GM19467 (cell line): ENCODE measurements around the gene ZCCHC8.
"Not testable (repeated sequence)": the region's sequence is repeated elsewhere in the genome, so short reads cannot be mapped to it uniquely, and the experiment has no call there.

Experiments used
- ATAC-seq: cut with Tn5 transposase; IDR thresholded peaks from one replicate; pipeline ENCODE4 v1.9.1; 2021; ENCODE audit warnings: mild to moderate bottlenecking, moderate library complexity; ENCODE audit not compliant: unreplicated experiment

ZCCHC8 gene

DNA sequence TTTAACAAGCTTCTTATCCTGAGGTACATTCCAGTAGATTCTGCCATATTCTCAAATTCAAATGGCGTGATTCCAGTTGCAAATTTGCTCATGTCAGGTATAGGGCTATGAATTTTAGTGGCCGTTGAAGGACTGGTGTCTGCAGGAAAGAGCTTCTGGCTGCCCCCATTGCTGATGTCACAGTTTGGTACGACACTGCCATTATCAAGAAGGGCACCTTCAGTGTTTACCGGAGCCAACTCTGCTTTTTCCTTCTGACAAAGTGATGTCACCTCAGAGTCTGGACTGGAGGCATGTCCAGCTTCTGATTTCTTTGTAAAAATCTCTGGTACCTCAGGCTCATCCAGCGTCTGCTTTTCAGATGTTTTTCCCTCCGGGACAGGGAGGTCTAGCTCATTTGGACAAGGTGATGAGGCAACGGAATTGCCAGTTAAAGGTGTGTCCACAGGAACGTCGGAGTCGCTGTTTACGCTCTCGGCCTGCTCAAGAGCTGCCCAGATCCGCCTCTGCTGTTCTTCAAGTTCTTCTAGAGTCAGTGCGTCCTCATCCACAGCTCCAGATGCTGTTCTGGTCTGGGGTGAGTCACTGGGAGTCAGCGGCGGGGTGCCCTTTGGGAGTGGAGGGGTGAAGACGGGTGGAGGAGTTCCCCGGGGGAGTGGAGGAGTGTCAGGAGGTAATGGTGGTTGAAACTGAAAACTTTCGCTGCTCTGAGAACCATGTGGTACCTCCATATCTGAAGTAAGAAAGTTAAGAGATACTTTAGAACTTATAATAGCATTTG lies 27.0 kb downstream of the ZCCHC8 start:
- no peak for ATAC-seq

DNA sequence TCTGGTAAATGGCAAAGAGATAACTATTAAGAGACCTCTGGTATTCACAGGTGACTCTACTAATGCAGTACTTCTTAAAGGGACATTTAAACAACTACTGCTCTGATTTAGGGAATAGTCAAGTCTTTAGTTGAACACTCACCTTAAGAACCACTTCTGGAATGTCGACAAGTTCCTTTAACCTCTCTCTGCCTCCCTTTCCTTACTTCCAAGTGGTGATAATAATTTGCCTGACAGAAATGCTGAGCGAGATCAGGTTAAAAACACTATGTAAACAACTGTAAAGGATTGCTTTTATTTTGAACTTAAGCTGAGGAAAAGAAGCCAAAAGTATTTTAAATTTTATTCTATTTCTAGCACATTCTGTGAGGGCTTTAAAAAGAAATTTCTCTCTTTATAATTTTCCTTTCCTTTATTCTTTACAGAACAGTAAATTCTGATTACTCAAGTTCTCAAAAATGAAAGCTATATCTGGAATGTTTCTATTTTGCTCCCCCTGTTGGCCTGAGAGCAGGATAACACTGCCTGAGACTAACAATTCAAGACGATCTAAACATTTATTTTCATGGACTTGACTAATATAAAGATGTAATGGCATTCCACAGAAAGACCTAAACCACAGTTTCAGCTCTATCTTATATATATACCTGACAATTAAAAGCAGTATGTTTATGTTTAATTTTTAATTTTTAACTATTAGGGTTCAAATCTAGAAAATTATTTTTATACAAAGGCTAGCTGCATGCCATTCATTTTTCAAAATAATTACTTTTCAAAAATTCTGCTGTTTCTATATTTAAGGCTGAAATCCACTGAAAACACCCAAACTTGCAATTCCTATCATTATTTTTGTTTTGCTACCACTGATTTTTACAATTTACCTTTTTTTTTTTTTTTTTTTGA lies 29.2 kb downstream of the ZCCHC8 start:
- ATAC-seq = no peak

DNA sequence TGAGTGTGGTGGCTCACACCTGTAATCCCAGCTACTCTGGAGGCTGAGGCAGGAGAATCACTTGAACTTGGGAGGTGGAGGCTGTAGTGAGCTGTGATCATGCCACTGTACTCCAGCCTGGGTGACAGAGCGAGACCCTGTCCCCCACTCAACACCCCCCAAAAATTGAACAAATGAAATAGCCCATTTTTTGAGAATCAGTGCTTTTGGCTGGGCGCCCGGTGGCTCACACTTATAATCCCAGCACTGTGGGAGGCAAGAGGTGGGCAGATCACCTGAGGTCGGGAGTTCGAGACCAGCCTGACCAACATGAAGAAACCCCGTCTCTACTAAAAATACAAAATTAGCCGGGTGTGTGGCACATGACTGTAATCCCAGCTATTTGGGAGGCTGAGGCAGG lies 30.2 kb downstream of the ZCCHC8 start:
- ATAC-seq = not testable (repeated sequence)

DNA sequence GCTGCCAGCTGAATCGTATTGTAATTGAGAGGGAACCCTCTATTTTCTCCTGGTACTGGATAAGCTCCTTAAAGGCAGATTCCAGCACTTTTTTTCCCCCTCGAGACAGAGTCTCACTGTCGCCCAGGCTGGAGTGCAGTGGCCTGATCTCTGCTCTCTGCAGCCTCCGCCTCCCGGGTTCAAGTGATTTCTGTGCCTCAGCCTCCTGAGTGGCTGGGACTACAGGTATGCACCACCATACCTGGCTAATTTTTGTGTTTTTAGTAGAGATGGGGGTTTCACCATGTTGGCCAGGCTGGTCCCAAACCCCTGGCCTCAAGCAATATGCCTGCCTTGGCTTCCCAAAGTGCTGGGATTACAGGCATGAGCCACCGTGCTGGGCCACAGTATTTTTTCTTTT lies 30.9 kb downstream of the ZCCHC8 start:
- not testable (repeated sequence) for ATAC-seq

DNA sequence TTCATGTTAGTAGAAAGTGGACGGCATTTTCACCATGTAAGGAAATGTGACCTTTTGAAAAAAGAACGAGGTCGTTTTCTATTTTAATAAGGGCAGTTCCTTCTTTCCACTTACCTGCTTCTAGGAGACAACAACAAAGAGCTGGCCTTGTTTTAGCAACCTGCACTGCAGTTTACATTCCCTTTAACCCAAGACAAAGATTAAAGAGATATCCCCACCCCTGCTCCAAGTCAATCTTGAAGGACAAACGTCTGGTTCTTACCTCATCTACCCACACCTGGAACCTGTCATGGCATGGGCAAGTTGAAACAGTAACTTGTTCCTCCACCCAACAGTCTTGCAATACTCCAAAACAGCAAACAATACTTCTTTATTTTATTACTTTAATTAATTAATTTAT lies 32.7 kb downstream of the ZCCHC8 start:
- ATAC-seq = no peak

DNA sequence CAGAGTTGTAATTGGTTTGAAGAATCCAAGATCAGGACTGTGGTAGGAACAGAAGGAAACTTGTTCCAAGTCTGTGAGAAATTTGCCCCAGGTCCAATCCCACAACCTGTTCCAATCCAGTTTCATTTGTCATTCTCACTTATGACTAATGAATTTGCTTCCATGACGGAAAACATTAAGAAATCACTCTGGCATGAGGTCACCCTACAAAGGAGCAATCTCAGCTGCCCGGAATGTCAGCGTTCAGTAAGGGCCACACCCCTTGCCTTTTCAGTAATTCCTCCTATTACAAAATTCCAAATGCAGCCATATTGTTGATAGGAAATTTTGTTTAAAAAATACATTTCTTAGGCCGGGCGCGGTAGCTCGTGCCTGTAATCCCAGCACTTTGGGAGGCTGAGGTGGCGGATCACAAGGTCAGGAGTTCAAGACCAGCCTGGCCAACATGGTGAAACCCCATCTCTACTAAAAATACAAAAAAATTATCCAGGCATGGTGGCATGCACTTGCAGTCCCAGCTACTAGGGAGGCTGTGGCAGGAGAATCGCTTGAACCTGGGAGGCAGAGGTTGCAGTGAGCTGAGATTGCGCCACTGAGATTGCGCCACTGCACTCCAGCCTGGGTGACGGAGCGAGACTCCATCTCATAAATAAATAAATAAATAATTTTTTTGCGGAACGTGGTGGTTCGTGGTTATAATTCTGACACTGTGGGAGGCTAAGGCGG lies 36.3 kb downstream of the ZCCHC8 start:
- not testable (repeated sequence) for ATAC-seq

DNA sequence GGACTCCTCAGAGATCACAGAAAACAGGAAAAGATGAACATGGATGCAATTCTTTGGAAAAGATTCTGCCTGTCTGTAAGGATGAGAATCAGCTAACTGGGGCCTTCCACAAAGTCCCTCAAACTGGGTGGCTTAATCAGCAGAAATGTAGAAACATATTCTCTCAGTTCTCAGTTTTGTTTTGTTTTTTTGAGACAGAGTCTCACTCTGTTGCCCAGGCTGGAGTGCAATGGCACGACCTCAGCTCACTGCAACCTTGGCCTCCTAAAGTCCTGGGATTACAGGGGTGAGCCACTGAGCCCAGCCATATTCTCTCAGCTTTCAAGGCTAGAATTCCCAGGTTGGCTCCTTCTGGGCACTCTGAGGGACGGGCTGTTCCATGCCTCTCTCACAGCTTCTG lies 40.1 kb downstream of the ZCCHC8 start:
- no peak for ATAC-seq

DNA sequence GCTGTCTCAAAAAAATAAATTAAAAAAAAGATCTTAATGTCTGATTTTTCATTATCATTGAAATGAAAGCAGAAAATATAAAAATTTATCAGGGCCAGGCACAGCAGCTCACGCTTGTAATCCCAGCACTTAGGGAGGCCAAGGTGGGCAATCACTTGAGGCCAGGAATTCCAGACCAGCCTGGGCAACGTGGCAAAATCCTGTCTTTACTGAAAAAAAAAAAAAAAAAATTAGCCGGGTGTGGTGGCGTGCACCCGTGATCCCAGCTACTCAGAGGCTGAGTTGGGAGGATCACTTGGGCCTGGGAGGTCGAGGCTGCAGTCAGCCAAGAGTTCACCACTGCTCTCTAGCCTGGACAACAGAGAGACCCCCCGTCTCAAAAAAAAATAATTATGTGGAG lies 40.7 kb downstream of the ZCCHC8 start:
- ATAC-seq = no peak

DNA sequence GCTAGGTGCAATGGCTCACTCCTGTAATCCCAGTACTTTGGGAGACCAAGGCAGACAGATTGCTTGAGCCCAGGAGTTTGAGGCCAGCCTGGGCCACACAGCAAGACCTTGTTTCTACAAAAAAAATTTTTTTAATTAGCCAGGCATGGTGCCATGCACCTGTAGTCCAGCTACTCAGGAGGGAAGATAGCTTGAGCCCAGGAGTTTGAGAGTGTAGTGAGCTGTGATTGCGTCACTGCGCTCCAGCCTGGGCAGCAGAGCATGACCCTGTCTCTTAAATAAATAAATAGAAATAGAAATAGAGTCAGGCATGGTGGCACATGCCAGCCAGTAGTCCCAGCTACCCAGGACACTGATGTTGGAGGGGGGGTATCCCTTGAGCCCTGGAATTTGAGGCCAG lies 41.5 kb downstream of the ZCCHC8 start:
- no peak for ATAC-seq

DNA sequence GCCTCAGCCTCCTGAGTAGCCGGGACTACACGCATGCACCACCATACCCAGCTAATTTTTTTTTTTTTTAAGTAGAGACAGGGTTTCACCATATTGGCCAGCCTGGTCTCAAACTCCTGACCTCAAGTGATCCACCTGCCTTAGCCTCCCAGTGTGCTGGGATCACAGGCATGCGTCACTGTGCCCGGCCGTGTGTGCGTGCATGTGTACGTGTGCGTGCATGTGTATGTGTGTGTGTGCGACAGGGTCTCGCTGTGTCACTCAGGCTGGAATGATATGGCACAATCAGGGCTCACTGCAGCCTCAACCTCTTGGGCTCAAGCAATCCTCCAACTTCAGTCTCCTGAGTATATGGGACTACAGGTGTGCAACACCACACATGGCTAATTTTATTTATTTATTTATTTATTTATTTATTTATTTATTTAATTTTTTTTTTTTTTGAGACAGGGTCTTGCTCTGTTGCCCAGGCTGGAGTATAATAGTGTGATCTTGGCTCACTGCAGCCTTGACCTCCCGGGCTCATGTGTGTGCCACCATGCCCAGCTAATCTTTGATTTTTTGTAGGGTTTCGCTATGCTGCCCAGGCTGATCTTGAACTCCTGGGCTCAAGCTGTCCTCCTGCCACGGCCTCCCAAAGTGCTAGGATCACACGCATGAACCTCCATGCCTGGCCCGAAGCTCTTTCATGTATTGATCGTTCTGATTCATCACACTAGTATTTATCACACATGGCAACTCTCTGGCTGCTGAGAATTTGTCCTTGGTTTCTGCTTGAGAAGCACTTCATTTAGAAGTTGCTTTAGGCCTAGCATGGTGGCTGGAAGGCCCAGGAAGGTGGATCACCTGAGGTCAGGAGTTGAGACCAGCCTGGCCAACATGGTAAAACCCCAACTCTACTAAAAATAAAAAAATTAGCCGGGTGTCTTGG lies 42.4 kb downstream of the ZCCHC8 start:
- no peak for ATAC-seq

DNA sequence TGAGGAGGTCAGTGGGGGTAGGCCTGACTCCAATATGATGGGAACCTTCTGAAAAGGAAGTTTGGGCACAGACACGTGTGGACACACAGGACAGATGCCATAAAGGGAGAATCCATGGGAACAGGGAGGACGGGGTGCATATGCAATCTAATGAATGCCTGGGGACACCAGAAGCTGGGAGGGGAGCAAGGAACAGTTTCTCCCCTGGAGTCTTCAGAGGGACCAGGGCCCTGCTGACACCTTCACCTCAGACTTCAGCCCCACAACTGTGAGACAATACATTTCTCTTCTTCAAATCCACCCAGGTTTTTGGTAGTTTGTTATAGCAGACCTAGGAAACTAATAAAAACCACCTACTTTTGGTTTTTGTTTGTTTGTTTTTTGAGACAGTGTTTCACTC lies 43.1 kb downstream of the ZCCHC8 start:
- no peak for ATAC-seq

DNA sequence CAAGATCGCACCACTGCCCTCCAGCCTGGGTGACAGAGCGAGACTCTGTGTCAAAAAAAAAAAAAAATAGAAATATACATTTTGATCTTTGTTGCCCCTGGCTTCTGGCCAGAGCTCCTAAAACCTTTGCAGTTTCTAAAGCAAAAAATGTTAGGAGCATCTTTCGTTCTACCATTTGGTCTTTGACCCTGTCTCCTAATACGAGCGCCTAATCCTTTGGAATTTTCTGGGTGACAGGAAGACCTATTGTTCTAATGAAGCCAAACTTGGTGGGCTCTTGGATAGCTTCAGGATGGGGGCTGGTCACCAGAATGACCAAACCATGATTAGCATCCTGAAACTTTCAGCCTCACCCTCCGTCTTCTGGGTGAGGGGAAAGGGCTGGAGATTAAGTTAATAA lies 46.0 kb downstream of the ZCCHC8 start:
- ATAC-seq = no peak

DNA sequence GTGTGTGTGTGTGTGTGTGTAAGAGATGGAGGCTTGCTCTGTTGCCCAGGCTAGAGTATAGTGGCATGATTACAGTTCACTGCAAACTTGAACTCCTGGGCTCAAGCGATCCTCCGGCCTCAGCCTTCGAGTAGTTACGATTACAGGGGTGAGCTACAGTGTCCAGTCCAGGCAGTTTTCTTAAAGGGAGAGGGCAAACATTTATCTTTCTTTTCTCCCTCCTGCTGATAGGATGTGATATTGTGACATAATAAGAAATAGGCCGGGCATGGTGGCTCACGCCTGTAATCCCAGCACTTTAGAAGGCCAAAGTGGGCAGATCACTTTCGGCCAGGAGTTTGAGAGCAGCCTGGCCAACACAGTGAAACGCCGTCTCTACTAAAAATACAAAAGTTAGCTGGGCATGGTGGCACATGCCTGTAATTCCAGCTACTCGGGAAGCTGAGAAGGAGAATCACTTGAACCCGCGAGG lies 46.4 kb downstream of the ZCCHC8 start:
- ATAC-seq = no peak

DNA sequence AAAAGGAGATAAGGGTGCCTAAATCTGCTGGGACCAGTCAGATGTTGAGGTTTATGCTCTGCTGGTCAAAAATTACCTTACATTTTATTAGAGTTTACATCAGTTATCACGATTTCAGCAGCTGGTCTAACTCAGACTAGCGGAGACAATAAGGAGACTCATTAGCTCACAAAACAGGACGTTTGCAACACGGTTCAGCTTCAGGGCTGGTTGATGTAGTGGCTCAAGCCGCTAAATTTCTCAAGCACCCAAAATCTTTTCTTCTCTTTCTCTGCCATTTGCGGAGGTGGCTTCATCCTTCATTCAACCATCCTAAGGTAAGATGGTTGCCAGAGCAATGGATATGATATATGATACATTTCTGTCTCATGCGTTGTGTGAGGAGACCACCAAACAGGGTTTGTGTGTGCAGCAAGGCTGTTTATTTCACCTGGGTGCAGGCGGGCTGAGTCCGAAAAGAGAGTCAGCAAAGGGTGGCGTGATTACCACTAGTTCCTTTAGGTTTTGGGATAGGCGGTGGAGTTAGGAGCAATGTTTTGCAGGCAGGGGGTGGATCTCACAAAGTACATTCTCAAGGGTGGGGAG lies 47.9 kb downstream of the ZCCHC8 start:
- ATAC-seq = no peak

DNA sequence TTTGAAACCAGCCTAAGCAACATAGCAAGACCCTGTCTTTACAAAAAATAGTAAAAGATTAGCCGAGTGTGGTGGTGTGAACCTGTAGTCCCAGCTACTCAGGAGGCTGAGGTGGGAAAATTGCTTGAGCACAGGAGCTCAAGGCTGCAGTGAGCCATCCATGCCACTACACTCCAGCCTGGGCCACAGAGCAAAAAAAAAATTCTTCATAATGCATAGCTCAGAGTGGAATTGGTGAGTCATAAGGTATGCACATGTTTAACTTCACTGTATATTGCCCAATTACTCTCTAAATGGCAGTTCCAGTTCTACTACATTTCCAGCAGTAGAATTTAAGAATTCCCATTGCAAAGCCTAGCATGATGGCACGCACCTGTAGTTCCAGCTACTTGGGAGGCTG lies 51.4 kb downstream of the ZCCHC8 start:
- no peak for ATAC-seq

DNA sequence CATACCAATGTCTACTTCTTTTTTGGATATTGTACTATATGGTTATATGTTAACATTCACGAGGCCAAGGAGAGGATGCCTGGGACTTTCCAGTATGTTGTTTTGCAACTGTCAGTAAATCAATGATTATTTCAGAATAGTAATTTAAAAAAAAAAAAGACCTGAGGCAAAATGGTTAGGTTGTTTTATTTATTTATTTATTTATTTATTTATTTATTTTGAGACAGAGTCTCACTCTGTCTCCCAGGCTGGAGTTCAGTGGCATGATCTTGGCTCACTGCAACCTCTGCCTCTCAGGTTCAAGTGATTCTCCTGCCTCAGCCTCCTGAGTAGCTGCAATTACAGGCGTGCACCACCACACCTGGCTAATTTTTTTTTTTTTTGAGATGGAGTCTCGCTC lies 52.9 kb downstream of the ZCCHC8 start:
- ATAC-seq = not testable (repeated sequence)

DNA sequence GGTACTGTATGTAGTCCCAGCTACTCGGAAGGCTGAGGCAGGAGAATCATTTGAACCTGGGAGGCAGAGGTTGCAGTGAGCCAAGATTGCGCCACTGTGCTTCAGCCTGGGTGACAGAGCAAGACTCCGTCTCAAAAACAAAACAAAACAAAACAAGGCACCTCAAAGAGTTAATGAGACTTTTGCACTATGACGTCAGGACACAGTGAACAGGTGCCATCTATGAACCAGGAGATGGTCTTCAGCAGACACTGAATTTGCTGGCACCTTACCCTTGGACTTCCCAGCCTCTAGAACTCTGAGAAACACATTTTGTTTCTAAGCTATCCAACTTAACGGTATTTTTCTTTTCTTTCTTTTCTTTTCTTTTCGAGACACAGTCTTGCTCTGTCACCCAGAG lies 54.3 kb downstream of the ZCCHC8 start:
- ATAC-seq = not testable (repeated sequence)

DNA sequence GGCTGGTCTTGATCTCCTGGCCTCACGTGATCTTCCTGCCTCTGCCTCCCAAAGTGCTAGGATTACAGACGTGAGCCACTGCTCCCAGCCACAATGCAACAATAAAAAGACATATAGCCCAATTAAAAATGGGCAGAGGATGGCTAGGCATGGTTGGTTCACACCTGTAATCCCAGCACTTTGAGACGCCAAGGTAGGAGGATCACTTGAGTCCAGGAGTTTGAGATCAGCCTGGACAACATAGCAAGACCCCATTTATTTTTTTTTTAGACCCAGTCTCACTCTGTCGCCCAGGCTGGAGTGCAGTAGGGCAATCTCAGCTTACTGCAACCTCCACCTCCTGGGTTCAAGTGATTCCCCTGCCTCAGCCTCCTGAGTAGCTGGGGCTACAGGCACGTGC lies 56.7 kb downstream of the ZCCHC8 start:
- not testable (repeated sequence) for ATAC-seq

DNA sequence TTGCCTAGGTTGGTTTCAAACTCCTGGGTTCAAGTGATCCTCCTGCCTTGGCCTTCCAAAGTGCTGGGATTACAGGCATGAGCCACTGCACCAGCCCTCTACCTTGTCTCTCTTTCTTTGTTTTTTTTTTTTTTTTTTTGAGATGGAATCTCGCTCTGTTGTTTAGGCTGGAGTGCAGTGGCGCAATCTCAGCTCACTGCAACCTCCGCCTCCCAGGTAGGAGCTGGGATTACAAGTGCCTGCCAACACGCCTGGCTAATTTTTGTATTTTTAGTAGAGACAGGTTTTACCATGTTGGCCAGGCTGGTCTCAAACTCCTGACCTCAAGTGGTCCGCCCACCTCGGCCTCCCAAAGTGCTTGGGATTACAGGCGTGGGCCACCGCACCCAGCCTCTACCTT lies 61.9 kb downstream of the ZCCHC8 start:
- not testable (repeated sequence) for ATAC-seq

DNA sequence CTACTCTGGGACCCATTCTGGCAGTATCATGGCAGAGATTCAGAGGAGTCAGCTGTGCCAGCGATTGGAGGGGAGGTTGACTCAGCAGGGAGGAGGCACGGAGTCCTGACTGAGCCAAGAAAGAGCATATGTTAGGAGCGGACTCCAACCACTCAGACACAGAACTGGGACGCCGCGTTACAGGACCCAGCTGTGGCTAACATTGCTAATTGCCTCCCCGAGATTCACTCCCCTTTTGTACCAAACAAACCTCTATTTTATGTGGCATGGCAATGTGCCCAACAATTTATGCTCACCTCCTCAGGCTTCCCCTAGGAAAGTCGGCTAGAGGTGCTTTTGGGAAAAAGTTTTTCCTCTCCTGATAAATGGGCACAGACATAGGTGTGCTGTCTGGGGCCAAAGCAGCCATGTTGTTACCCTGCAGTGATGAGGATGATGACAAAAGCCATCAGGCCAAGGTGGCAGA lies 63.0 kb downstream of the ZCCHC8 start:
- ATAC-seq = no peak
